ENCODE measurements around the gene ADIRF. TPM values are rescaled to one million over a fixed set of nuclear protein-coding genes. Genes with fewer than 3 reads are reported as not detected.

ADIRF gene
- total RNA-seq, 2 experiments from 2014 or later, result not detected

- Histone ChIP-seq H4K20me1 (ENCODE audit: insufficient read depth, low read length) (no peaks in the 10 kb centered on the region), H2AFZ (ENCODE audit: low read length) (no peak overlapping the region), H3K36me3 (ENCODE audit: insufficient read depth, low read length) (no peaks in the 10 kb centered on the region), H3K4me2 (ENCODE audit: low read length) (no peak overlapping the region), H3K4me3 (ENCODE audit: low read depth, low read length, poor library complexity, severe bottlenecking) (no peak overlapping the region), H3K27ac (ENCODE audit: low read depth, low read length, poor library complexity, severe bottlenecking) (no peak overlapping the region), H3K79me2 (ENCODE audit: insufficient read depth, low read depth, low read length) (no peaks in the 10 kb centered on the region), H3K9me2 (ENCODE audit: insufficient read depth, low read length) (no peaks in the 10 kb centered on the region), H3K4me1 (ENCODE audit: insufficient read depth, low read length, poor library complexity, severe bottlenecking) (no peaks in the 10 kb centered on the region), H3K9me3 (ENCODE audit: low read length) (no peaks in the 10 kb centered on the region)
- DNase-seq (ENCODE audit: low spot score), result no peak
- ChIA-PET POLR2A (interaction anchor here (0.7 kb wide), 1 partner anchor 32 kb away, joined by 4 read pairs; no protein-coding TSS in a partner anchor), CTCF (ENCODE audit: unreplicated experiment) (interaction anchor here (0.7 kb wide), 1 partner anchor 295 kb away, joined by 6 read pairs; no protein-coding TSS in a partner anchor)
- BruUV-seq (replicated peaks), result no TSS peak
- intact Hi-C loops (cut with micrococcal nuclease; ENCODE audit: unreplicated experiment), result loop anchor here (10.0 kb wide), 1 partner anchor 248 kb away; no protein-coding TSS in a partner anchor
- no peak for TF ChIP-seq CTCF (conservative IDR thresholded peaks at IDR 0.05; ENCODE audit: low read length)
- TF ChIP-seq EZH2phosphoT487 (IDR thresholded peaks at IDR 0.05; ENCODE audit: borderline replicate concordance, low read depth, low read length), result no peak
Measured at GRCh38 chr10:86962981-86963310, 5.3 kb upstream of the ADIRF start.

GRCh38 chr10:86963341-86963919, 4.9 kb upstream of the ADIRF start:
- no peaks in the 10 kb centered on the region for H3K36me3 ChIP-seq (ENCODE audit: insufficient read depth, low read length)
- DNase-seq (ENCODE audit: low spot score), result no peak
- no peak overlapping the region for H2AFZ ChIP-seq (ENCODE audit: low read length)
- H3K27ac ChIP-seq (ENCODE audit: low read depth, low read length, poor library complexity, severe bottlenecking), result no peak overlapping the region
- no peaks in the 10 kb centered on the region for H3K4me1 ChIP-seq (ENCODE audit: insufficient read depth, low read length, poor library complexity, severe bottlenecking)
- CTCF ChIA-PET (ENCODE audit: unreplicated experiment), result interaction anchor here (0.7 kb wide), 1 partner anchor 296 kb away, joined by 6 read pairs; no protein-coding TSS in a partner anchor
- H3K9me3 ChIP-seq (ENCODE audit: low read length), result no peaks in the 10 kb centered on the region
- H3K4me3 ChIP-seq (ENCODE audit: low read depth, low read length, poor library complexity, severe bottlenecking), result no peak overlapping the region
- H3K79me2 ChIP-seq (ENCODE audit: insufficient read depth, low read depth, low read length), result no peaks in the 10 kb centered on the region
- POLR2A ChIA-PET, result interaction anchor here (0.7 kb wide), 1 partner anchor 33 kb away, joined by 4 read pairs; no protein-coding TSS in a partner anchor
- no TSS peak for BruUV-seq (replicated peaks)
- no peak overlapping the region for H3K4me2 ChIP-seq (ENCODE audit: low read length)
- no peak for TF ChIP-seq EZH2phosphoT487 (IDR thresholded peaks at IDR 0.05; ENCODE audit: borderline replicate concordance, low read depth, low read length)
- TF ChIP-seq CTCF (conservative IDR thresholded peaks at IDR 0.05; ENCODE audit: low read length), result no peak
- no peaks in the 10 kb centered on the region for H3K9me2 ChIP-seq (ENCODE audit: insufficient read depth, low read length)
- no peaks in the 10 kb centered on the region for H4K20me1 ChIP-seq (ENCODE audit: insufficient read depth, low read length)
- intact Hi-C loops (cut with micrococcal nuclease; ENCODE audit: unreplicated experiment), result loop anchor here (10.0 kb wide), 1 partner anchor 249 kb away; no protein-coding TSS in a partner anchor
